PC-9 (cell line): ENCODE data around the gene VPS8. TPM values are rescaled to one million over a fixed set of nuclear protein-coding genes. Genes with fewer than 3 reads are reported as not detected.
"Not testable (repeated sequence)": the region's sequence is repeated elsewhere in the genome, so short reads cannot be mapped to it uniquely, and the experiment has no call there.

Source experiments
- BruUV-seq: library from RNA; stranded (reverse); fragments of 400-500 nt; replicated peaks from 2 replicates; lab custom pipeline; 2021; lab: Mats Ljungman, UMichigan
- CTCF ChIA-PET: fragments of 300-600 bp; sonication (Branson Sonifier 250); formaldehyde crosslinking; loops from one replicate; lab custom pipeline; 2022; ENCODE audit warnings: antibody characterized with exemption; lab: Charles Lee
- POLR2A ChIA-PET: fragments of 300-600 bp; sonication (Branson Sonifier 250); formaldehyde crosslinking; loops from one replicate; lab custom pipeline; 2022; ENCODE audit warnings: antibody characterized with exemption; ENCODE audit not compliant: unreplicated experiment; lab: Charles Lee
- DNase-seq, 2 experiments: peaks; one replicate each; pipeline versions ENCODE4 v3.0.0 to v3.0.0-alpha.2; 2015 to 2022; ENCODE audit warnings: mixed read lengths in 1 of 2
- H2AFZ ChIP-seq: fragments of 200-600 bp; sonication (generic); 2 replicates; pipeline ENCODE4 v1.8.1; 2017; ENCODE audit warnings: antibody characterized with exemption
- H3F3A ChIP-seq: fragments of 200-600 bp; sonication (generic); 2 replicates; pipeline ENCODE4 v1.8.1; 2017; ENCODE audit warnings: antibody characterized with exemption, mild to moderate bottlenecking, low read depth; ENCODE audit not compliant: insufficient read depth
- H3K27ac ChIP-seq: fragments of 200-600 bp; sonication (generic); 2 replicates; pipeline ENCODE4 v1.6.1; 2016; ENCODE audit warnings: mixed run types
- H3K27me3 ChIP-seq: fragments of 200-600 bp; sonication (generic); 2 replicates; pipeline ENCODE4 v1.6.1; 2016; ENCODE audit warnings: low read depth, mixed run types; ENCODE audit not compliant: insufficient read depth
- H3K36me3 ChIP-seq: fragments of 200-600 bp; sonication (generic); 2 replicates; pipeline ENCODE4 v1.6.1; 2016; ENCODE audit warnings: low read depth, mixed run types
- H3K4me1 ChIP-seq: fragments of 200-600 bp; sonication (generic); replicated peaks from 2 replicates; pipeline ENCODE4 v1.6.1; 2016; ENCODE audit warnings: mixed run types; ENCODE audit not compliant: insufficient read depth
- H3K4me2 ChIP-seq: fragments of 200-600 bp; sonication (generic); 2 replicates; pipeline ENCODE4 v1.6.1; 2017; ENCODE audit warnings: mixed run types
- H3K4me3 ChIP-seq: fragments of 200-600 bp; sonication (generic); 2 replicates; pipeline ENCODE4 v1.6.1; 2016; ENCODE audit warnings: mixed run types
- H3K79me2 ChIP-seq: fragments of 200-600 bp; sonication (generic); 2 replicates; pipeline ENCODE4 v1.6.1; 2017; ENCODE audit warnings: low read depth, mixed run types
- H3K9me2 ChIP-seq: fragments of 200-600 bp; sonication (generic); 2 replicates; pipeline ENCODE4 v1.8.1; 2017; ENCODE audit warnings: mild to moderate bottlenecking; ENCODE audit not compliant: insufficient read depth
- H3K9me3 ChIP-seq: fragments of 200-600 bp; sonication (generic); 2 replicates; pipeline ENCODE4 v1.8.1; 2016; ENCODE audit warnings: low read depth; ENCODE audit not compliant: insufficient read depth
- H4K20me1 ChIP-seq: fragments of 200-600 bp; sonication (generic); 2 replicates; pipeline ENCODE4 v1.8.1; 2017; ENCODE audit not compliant: insufficient read depth
- EZH2 ChIP-seq: fragments of 200-600 bp; sonication (generic); IDR thresholded peaks from 2 replicates; pipeline ENCODE4 v1.8.0; 2017; ENCODE audit warnings: antibody characterized with exemption, low read depth
- intact Hi-C: fragments of 100-400 bp; cut with micrococcal nuclease; formaldehyde crosslinking; loops from one replicate; pipeline ENCODE4 v1.10.0; 2022; ENCODE audit not compliant: unreplicated experiment
- total RNA-seq: library from RNA; stranded (reverse); gene quantifications from 2 replicates; pipeline ENCODE4 v1.2.3, GENCODE V29; 2021
- TF ChIP-seq, protein P1 (sequence below): fragments of 200-600 bp; sonication (generic); conservative IDR thresholded peaks from 2 replicates; pipeline ENCODE4 v1.6.1; 2017; ENCODE audit warnings: mixed run types, antibody characterized with exemption, mild to moderate bottlenecking, moderate library complexity

The VPS8 gene
- total RNA-seq, 1 experiment from 2014 or later: 80.8 TPM

DNA sequence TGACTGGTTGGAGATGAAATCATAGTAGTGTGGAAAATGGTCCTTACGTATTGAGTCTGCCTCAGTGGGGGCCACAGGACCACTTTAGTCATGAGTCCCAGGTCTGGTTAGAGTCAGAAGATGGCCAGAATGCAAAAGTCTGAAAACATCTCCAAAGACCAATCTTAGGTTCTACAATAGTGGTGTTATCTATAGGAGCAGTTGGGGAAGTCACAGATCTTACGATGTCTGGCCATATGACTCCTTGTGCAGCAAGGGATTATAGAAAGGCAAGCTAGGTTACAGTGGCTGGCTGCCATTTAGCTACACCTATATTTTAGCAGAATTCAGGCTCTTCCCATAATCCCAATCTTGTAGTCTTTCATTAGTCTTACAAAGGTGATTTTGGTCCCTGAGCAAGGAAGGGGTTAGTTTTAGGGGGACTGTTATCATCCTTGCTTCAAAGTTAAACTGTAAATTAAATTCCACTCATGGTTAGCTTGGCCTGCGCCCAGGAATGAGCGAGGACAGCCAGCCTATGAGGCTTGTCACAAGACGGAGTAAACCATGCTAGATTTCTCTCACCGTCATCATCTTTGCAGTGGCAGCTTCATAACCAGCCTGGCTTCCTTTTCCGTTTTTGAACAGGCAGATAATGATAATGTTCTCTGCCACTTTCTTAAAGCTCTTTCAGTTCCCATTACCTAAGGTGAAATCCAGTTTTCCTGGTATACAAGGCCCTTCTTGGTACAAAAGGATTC, 134.1 kb downstream of the VPS8 start:
- H3K9me2 ChIP-seq: no peaks in the 10 kb centered on the region
- H3K27me3 ChIP-seq: no peaks in the 10 kb centered on the region
- no peaks in the 10 kb centered on the region for H3K79me2 ChIP-seq
- no peaks in the 10 kb centered on the region for H4K20me1 ChIP-seq
- no peak overlapping the region for H2AFZ ChIP-seq
- no peaks in the 10 kb centered on the region for H3K4me1 ChIP-seq
- ChIA-PET POLR2A (no interaction called here), CTCF (interaction anchor here (0.6 kb wide), 1 partner anchor 227 kb away, joined by 5 read pairs; no protein-coding TSS in a partner anchor)
- no peaks in the 10 kb centered on the region for H3K36me3 ChIP-seq
- no peak overlapping the region for H3K4me2 ChIP-seq
- no peaks in the 10 kb centered on the region for H3K9me3 ChIP-seq
- no peaks in the 10 kb centered on the region for H3F3A ChIP-seq
- intact Hi-C loops: no loop called here
- no peak overlapping the region for H3K27ac ChIP-seq
- no peak overlapping the region for H3K4me3 ChIP-seq
- BruUV-seq: no TSS peak
- no peak for TF ChIP-seq EZH2
- TF ChIP-seq, protein P1, sequence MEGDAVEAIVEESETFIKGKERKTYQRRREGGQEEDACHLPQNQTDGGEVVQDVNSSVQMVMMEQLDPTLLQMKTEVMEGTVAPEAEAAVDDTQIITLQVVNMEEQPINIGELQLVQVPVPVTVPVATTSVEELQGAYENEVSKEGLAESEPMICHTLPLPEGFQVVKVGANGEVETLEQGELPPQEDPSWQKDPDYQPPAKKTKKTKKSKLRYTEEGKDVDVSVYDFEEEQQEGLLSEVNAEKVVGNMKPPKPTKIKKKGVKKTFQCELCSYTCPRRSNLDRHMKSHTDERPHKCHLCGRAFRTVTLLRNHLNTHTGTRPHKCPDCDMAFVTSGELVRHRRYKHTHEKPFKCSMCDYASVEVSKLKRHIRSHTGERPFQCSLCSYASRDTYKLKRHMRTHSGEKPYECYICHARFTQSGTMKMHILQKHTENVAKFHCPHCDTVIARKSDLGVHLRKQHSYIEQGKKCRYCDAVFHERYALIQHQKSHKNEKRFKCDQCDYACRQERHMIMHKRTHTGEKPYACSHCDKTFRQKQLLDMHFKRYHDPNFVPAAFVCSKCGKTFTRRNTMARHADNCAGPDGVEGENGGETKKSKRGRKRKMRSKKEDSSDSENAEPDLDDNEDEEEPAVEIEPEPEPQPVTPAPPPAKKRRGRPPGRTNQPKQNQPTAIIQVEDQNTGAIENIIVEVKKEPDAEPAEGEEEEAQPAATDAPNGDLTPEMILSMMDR: no peak
- DNase-seq: no peak

DNA sequence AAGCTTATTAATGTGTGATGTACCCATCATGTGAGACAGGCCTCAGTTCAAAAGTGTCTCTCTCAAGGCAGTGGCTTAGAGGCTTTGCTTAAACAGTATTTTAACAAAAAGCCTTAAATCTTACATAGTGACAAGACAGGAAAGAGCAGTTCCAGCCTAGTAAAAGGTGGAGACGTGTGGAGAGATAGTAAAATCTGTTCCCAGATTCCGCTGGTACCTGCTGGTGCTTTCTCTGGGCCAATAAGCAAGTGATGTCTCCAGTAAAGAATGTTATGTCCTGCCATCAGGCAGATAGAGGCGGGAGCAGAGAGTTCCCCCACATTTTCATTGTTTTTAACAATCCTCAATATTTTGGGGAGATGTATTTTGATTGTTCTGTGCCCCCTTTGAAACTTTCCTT, 135.0 kb downstream of the VPS8 start:
- no peak for DNase-seq
- Histone ChIP-seq H3F3A (no peaks in the 10 kb centered on the region), H3K4me2 (no peak overlapping the region), H3K27ac (no peak overlapping the region), H3K36me3 (no peaks in the 10 kb centered on the region), H3K9me3 (no peaks in the 10 kb centered on the region), H3K4me1 (no peaks in the 10 kb centered on the region), H3K9me2 (no peaks in the 10 kb centered on the region), H2AFZ (no peak overlapping the region), H4K20me1 (no peaks in the 10 kb centered on the region), H3K27me3 (no peaks in the 10 kb centered on the region), H3K79me2 (no peaks in the 10 kb centered on the region), H3K4me3 (no peak overlapping the region)
- TF ChIP-seq, protein P1: no peak
- no peak for TF ChIP-seq EZH2
- CTCF ChIA-PET: interaction anchor here (0.6 kb wide), 1 partner anchor 226 kb away, joined by 5 read pairs; no protein-coding TSS in a partner anchor
- BruUV-seq: no TSS peak
- intact Hi-C loops: no loop called here
- POLR2A ChIA-PET: no interaction called here

- TF ChIP-seq EZH2: no peak
- TF ChIP-seq, protein P1: no peak
- Histone ChIP-seq H3F3A (no peaks in the 10 kb centered on the region), H3K4me2 (no peak overlapping the region), H3K4me1 (no peaks in the 10 kb centered on the region), H3K27me3 (no peaks in the 10 kb centered on the region), H4K20me1 (no peaks in the 10 kb centered on the region), H2AFZ (no peak overlapping the region), H3K4me3 (no peak overlapping the region), H3K9me2 (no peaks in the 10 kb centered on the region), H3K79me2 (no peaks in the 10 kb centered on the region), H3K9me3 (no peaks in the 10 kb centered on the region), H3K27ac (no peak overlapping the region), H3K36me3 (no peaks in the 10 kb centered on the region)
- POLR2A ChIA-PET: interaction anchor here (0.7 kb wide), 1 partner anchor 223 kb away, joined by 8 read pairs; no protein-coding TSS in a partner anchor
- BruUV-seq: no TSS peak
- no peak for DNase-seq
- intact Hi-C loops: no loop called here
- CTCF ChIA-PET: interaction anchor here (0.5 kb wide), 1 partner anchor 476 kb away, joined by 5 read pairs; no protein-coding TSS in a partner anchor
These were observed 137.4 kb downstream of the VPS8 start for GRCh38 chr3:184949251-184949965.

DNA sequence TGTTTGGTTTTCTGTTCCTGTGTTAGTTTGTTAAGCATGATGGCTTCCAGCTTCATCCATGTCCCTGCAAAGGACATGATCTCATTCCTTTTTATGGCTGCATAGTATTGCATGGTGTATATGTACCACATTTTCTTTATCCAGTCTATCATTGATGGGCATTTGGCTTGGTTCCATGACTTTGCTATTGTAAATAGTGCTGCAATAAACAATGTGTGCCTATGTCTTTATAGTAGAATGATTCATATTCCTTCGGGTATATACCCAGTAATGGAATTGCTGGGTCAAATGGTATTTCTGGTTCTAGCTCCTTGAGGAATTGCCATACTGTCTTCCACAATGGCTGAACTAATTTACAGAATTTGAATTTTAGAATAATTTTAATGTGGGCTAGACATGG, 138.8 kb downstream of the VPS8 start:
- H3K27ac ChIP-seq, H3K36me3 ChIP-seq, H3K4me3 ChIP-seq, H3K4me2 ChIP-seq, H3F3A ChIP-seq, BruUV-seq, H3K4me1 ChIP-seq, CTCF ChIA-PET, H3K9me2 ChIP-seq, H4K20me1 ChIP-seq, DNase-seq, H3K9me3 ChIP-seq, intact Hi-C loops, H3K79me2 ChIP-seq, H3K27me3 ChIP-seq, H2AFZ ChIP-seq: not testable (repeated sequence)
- POLR2A ChIA-PET: interaction anchor here (0.7 kb wide), 1 partner anchor 533 kb away, joined by 3 read pairs; no protein-coding TSS in a partner anchor
